Endodermal cell (in vitro differentiated cells): ENCODE data around the gene CPSF4L. TPM values are rescaled to one million over a fixed set of nuclear protein-coding genes. Genes with fewer than 3 reads are reported as not detected.

ENCODE experiments used
- DNase-seq: peaks from one replicate; pipeline ENCODE4 v3.0.0-alpha.2; 2017
- H3K27ac ChIP-seq: 2 replicates; pipeline ENCODE4 v1.5.1; 2013; ENCODE audit warnings: mild to moderate bottlenecking, low read depth, low read length, moderate library complexity
- H3K27me3 ChIP-seq: 2 replicates; pipeline ENCODE4 v1.6.1; 2013; ENCODE audit warnings: mild to moderate bottlenecking, low read length, moderate library complexity; ENCODE audit not compliant: insufficient read depth, control insufficient read depth, poor library complexity, severe bottlenecking
- H3K36me3 ChIP-seq: 2 replicates; pipeline ENCODE4 v1.7.0; 2013; ENCODE audit warnings: mild to moderate bottlenecking, low read length, moderate library complexity; ENCODE audit not compliant: control insufficient read depth, insufficient read depth
- H3K4me1 ChIP-seq: one replicate; pipeline ENCODE4 v1.7.0; 2013; ENCODE audit warnings: low read length; ENCODE audit not compliant: control insufficient read depth, insufficient read depth
- H3K4me3 ChIP-seq: 2 replicates; pipeline ENCODE4 v1.5.1; 2013; ENCODE audit warnings: mild to moderate bottlenecking, low read length, moderate library complexity
- H3K9ac ChIP-seq: 2 replicates; pipeline ENCODE4 v1.6.1; 2013; ENCODE audit warnings: mild to moderate bottlenecking, low read length, moderate library complexity; ENCODE audit not compliant: poor library complexity, severe bottlenecking; ENCODE audit errors: extremely low read depth
- H3K9me3 ChIP-seq: 2 replicates; pipeline ENCODE4 v1.6.1; 2013; ENCODE audit warnings: mild to moderate bottlenecking, low read length, moderate library complexity; ENCODE audit not compliant: control insufficient read depth
- H3K27ac Mint-ChIP-seq: 2 replicates; pipeline ENCODE4 v1.8.0; 2020; ENCODE audit warnings: mixed read lengths
- H3K27me3 Mint-ChIP-seq: 2 replicates; pipeline ENCODE4 v1.8.0; 2021; ENCODE audit warnings: mild to moderate bottlenecking, mixed read lengths; ENCODE audit not compliant: insufficient read depth
- H3K36me3 Mint-ChIP-seq: 2 replicates; pipeline ENCODE4 v1.8.0; 2020; ENCODE audit warnings: low read depth, mixed read lengths
- H3K4me1 Mint-ChIP-seq: 2 replicates; pipeline ENCODE4 v1.8.0; 2020; ENCODE audit warnings: mixed read lengths
- H3K4me3 Mint-ChIP-seq: 2 replicates; pipeline ENCODE4 v1.8.0; 2020; ENCODE audit warnings: mild to moderate bottlenecking, moderate library complexity, mixed read lengths
- H3K9me3 Mint-ChIP-seq: 2 replicates; pipeline ENCODE4 v1.8.0; 2020; ENCODE audit warnings: mild to moderate bottlenecking, mixed read lengths
- WGBS, 2 experiments: methylation state at CpG; one replicate each; pipeline versions ENCODE4 v1.1.5 to v1.1.7; 2013; ENCODE audit warnings: missing lambda C conversion rate in 2 of 2, mixed read lengths in 1 of 2; ENCODE audit not compliant: insufficient coverage in 1 of 2, insufficient read length in 1 of 2; 5-methylcytosine and 5-hydroxymethylcytosine counted together
- total RNA-seq, 2 donors: library from RNA; stranded (reverse); fragmentation: NEBNext Ultra II Directional in 1 of 2; extraction: Animal tissue kit (Norgen Biotek cat#: 25700) in 1 of 2; gene quantifications; 2 replicates in 1 of 2; 3 replicates in 1 of 2; pipeline ENCODE4 v1.2.1, GENCODE V29; 2021
- TF ChIP-seq, protein P1 (sequence below): fragments of 200-600 bp; sonication (generic); conservative IDR thresholded peaks from 2 replicates; pipeline ENCODE4 v1.5.0; 2021; ENCODE audit warnings: antibody characterized with exemption, mild to moderate bottlenecking

CPSF4L gene
- total RNA-seq, 2 donors from 2014 or later, result 0.29 to 0.58 TPM

DNA sequence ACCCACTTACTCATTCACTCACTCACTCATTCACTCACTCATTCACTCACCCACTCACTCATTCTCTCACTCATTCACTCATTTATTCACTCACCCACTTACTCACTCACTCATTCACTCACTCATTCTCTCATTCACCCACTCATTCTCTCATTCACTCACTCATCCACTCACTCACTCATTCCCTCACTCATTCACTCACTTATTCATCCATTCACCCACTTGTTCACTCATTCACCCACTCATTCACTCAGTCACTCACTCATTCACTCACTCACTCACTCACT, 7.6 kb upstream of the CPSF4L start:
- H3K4me1 ChIP-seq, result no peaks in the 10 kb centered on the region
- H3K9me3 ChIP-seq, result peaks cover 9% of the 10 kb centered on the region
- H3K4me3 Mint-ChIP-seq, result no peak overlapping the region
- peaks cover 2% of the 10 kb centered on the region for H3K9me3 Mint-ChIP-seq
- no peak overlapping the region for H3K9ac ChIP-seq
- TF ChIP-seq, protein P1, sequence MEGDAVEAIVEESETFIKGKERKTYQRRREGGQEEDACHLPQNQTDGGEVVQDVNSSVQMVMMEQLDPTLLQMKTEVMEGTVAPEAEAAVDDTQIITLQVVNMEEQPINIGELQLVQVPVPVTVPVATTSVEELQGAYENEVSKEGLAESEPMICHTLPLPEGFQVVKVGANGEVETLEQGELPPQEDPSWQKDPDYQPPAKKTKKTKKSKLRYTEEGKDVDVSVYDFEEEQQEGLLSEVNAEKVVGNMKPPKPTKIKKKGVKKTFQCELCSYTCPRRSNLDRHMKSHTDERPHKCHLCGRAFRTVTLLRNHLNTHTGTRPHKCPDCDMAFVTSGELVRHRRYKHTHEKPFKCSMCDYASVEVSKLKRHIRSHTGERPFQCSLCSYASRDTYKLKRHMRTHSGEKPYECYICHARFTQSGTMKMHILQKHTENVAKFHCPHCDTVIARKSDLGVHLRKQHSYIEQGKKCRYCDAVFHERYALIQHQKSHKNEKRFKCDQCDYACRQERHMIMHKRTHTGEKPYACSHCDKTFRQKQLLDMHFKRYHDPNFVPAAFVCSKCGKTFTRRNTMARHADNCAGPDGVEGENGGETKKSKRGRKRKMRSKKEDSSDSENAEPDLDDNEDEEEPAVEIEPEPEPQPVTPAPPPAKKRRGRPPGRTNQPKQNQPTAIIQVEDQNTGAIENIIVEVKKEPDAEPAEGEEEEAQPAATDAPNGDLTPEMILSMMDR, result no peak
- H3K4me1 Mint-ChIP-seq, result no peaks in the 10 kb centered on the region
- no peaks in the 10 kb centered on the region for H3K36me3 ChIP-seq
- H3K36me3 Mint-ChIP-seq, result no peaks in the 10 kb centered on the region
- DNase-seq, result no peak
- no peaks in the 10 kb centered on the region for H3K27me3 Mint-ChIP-seq
- H3K4me3 ChIP-seq, result no peak overlapping the region
- H3K27ac ChIP-seq, result no peak overlapping the region
- H3K27me3 ChIP-seq, result no peaks in the 10 kb centered on the region
- no peak overlapping the region for H3K27ac Mint-ChIP-seq

DNA sequence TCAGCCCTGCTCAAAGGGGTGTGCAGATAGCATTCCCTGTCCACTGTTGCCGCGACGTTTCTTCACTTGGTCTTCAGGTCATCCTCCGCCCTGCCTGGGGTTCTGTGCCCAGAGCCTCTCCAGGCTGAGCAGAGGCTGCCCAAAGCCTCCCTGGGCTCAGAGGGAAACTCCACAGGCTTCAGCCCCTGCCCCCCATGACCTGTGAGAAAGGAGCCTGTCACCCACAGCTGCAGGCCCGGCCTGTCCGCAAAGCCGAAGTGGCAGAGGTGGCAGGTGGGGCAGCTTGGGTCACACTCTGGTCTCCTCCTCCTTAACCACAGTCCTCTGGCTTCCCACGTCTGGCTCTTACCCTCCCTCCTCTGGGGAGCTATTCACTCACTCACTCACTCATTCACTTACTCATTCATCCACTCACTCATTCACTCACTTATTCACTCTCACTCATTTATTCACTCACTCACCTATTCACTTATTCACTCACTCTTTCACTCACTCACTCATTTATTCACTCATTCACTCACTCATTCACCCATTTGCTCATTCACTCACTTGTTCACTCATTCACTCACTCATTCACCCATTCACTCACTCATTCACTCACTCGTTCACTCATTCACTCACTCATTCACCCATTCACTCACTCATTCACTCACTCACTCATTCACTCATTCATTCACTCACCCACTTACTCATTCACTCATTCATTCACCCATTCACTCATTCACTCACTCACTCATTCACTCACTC, 7.1 kb upstream of the CPSF4L start:
- H3K36me3 ChIP-seq, result no peaks in the 10 kb centered on the region
- no peaks in the 10 kb centered on the region for H3K36me3 Mint-ChIP-seq
- H3K9me3 Mint-ChIP-seq, result peaks cover 2% of the 10 kb centered on the region
- H3K9me3 ChIP-seq, result peaks cover 9% of the 10 kb centered on the region
- no peak overlapping the region for H3K4me3 ChIP-seq
- no peaks in the 10 kb centered on the region for H3K4me1 ChIP-seq
- H3K4me1 Mint-ChIP-seq, result no peaks in the 10 kb centered on the region
- H3K4me3 Mint-ChIP-seq, result no peak overlapping the region
- no peaks in the 10 kb centered on the region for H3K27me3 Mint-ChIP-seq
- no peak for DNase-seq
- WGBS, 2 experiments, result 87 to 95% methylated on average over 5 to 9 of the region's 9 CpGs
- no peak overlapping the region for H3K27ac ChIP-seq
- no peak overlapping the region for H3K27ac Mint-ChIP-seq
- TF ChIP-seq, protein P1, result no peak
- no peaks in the 10 kb centered on the region for H3K27me3 ChIP-seq
- no peak overlapping the region for H3K9ac ChIP-seq

DNA sequence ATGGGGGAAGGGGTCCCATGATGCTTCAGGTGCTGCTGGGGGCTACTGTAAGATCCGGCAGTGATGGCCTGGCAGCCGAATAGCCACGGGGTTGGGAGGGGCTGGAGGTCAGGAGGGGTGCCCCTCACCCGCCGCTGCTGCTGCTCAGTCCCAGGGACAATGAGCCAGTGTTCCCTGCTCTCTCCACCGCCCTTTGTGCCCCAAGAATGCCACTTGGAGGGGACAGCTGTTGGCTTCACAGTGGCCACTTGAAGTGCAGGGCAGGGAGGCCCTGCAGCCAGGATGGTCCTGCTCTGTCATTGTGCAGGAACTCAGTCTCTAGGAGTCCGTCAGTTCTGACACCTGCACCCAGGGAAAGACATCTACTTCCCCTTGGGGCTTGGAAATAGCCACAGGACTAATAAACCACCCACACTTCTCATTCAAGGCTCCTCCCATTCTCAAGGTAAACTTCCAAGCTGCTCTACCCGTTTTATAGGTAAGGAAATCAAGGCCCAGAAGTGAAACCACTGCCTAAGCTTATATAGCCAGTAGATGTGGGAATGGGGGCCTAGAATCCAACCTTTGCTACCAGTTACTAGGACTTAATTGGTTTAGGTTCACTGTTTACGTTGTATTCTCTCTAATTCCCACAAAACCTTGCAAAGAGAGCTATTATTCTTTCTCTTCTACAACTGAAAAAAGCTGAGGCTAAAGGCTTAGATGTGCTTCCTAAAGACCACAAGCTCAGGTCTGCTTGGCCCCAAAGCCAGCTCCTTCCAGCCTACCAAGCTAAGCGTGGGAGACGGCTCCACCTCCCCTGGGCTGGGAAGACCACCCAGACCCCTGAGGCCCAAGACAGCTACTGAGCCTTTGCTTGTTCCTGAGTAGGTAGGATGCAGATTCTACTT, 6.2 kb upstream of the CPSF4L start:
- peaks cover 6% of the 10 kb centered on the region for H3K4me1 Mint-ChIP-seq
- Histone ChIP-seq H3K27me3 (no peaks in the 10 kb centered on the region), H3K9me3 (peaks cover 9% of the 10 kb centered on the region), H3K4me1 (peaks cover 3% of the 10 kb centered on the region), H3K9ac (no peak overlapping the region), H3K36me3 (no peaks in the 10 kb centered on the region), H3K4me3 (no peak overlapping the region), H3K27ac (peak overlapping the region; percentile 13)
- no peaks in the 10 kb centered on the region for H3K36me3 Mint-ChIP-seq
- WGBS, 2 experiments, result 85 to 100% methylated on average over 1 to 11 of the region's 11 CpGs
- H3K9me3 Mint-ChIP-seq, result peaks cover 2% of the 10 kb centered on the region
- no peaks in the 10 kb centered on the region for H3K27me3 Mint-ChIP-seq
- no peak for DNase-seq
- no peak overlapping the region for H3K27ac Mint-ChIP-seq
- no peak overlapping the region for H3K4me3 Mint-ChIP-seq
- TF ChIP-seq, protein P1, result no peak
